ENCODE results near the gene PAX5. TPM values are rescaled to one million over a fixed set of nuclear protein-coding genes. Genes with fewer than 3 reads are reported as not detected.

Gene PAX5
- total and polyA plus RNA-seq, 2 experiments from 2014 or later: not detected

DNA sequence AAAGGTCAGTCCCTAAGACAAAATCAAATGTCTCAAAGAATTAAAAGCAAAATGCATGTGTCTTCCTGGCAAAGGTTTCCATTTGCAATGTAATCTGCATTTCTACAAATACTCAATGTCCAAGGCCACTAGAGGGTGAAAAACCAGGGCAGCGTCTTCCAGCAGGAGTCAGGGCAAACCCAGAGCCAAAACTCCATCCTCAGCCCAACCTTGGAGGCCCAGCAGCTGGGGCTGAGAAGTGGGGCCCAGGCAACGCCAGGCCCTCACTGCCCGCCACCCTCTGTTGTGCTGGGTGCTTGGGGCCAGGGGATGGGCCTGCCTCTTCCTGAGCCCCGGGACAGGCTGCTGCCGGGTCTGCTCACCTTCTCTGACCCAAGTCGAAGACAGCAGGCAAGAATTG lies 200.1 kb downstream of the PAX5 start:
- H3K27me3 ChIP-seq (replicated peaks; ENCODE audit: insufficient read depth): peaks cover 25% of the 10 kb centered on the region; the same call in 1 of the 2 replicates
- H3K9me3 ChIP-seq (ENCODE audit: low read depth): no peaks in the 10 kb centered on the region
- WGBS, 2 experiments (ENCODE audit: low coverage in 1 of 2, low lambda C conversion rate in 2 of 2, missing lambda C conversion rate in 2 of 2): 60 to 61% methylated on average over 6 of the region's 6 CpGs
- DNase-seq: no peak
- H3K79me2 ChIP-seq (ENCODE audit: insufficient read depth): no peaks in the 10 kb centered on the region
- no peaks in the 10 kb centered on the region for H4K20me1 ChIP-seq (ENCODE audit: insufficient read depth)
- no peak overlapping the region for H3K4me3 ChIP-seq
- no peak overlapping the region for H3K9ac ChIP-seq
- H3K4me2 ChIP-seq (ENCODE audit: unreplicated experiment): no peak overlapping the region
- no peaks in the 10 kb centered on the region for H3K4me1 ChIP-seq (ENCODE audit: insufficient read depth)
- H2AFZ ChIP-seq: no peak overlapping the region
- H3F3A ChIP-seq (ENCODE audit: insufficient read depth): no peaks in the 10 kb centered on the region
- H3K27ac ChIP-seq: no peak overlapping the region
- TF ChIP-seq EZH2phosphoT487 (IDR thresholded peaks at IDR 0.05; ENCODE audit: insufficient read depth, low read depth): no peak
- TF ChIP-seq EZH2 (IDR thresholded peaks at IDR 0.05; ENCODE audit: insufficient read depth, poor library complexity, severe bottlenecking): no peak
- no peaks in the 10 kb centered on the region for H3K9me2 ChIP-seq (ENCODE audit: insufficient read depth)
- no peaks in the 10 kb centered on the region for H3K36me3 ChIP-seq (ENCODE audit: low read depth)
- in situ Hi-C loops (cut with MboI): no loop called here

DNA sequence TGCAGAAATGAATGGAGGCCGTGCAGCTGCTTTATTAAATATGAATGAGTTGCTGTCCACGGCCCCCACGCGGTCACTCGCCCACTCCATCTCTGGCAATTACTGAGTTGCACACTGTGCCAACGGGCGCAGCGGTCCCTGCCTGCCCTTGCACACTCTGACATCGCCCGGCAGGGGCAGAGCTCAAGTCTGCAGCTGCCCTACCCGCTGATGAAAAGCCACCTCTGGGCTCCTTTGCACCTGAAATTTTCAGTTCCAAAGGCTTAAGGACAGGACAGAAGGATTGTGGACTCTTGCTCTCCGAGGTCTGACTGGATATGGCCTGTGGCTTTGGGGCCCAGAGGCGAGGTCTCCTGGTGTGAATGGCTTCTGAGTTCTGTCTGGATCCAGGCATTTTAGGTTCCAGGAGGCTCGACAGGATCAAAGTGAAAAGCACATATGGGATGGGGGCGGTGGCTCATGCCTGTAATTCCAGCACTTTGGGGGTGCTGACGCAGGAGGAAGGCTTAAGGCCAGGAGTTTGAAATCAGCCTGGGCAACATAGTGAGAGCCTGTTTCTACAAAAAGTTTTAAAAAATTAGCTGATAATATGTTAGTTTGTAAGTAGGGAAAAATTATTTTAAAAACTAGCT lies 201.8 kb downstream of the PAX5 start:
- Histone ChIP-seq H3K79me2 (ENCODE audit: insufficient read depth) (no peaks in the 10 kb centered on the region), H3K9me3 (ENCODE audit: low read depth) (no peaks in the 10 kb centered on the region), H3K9ac (no peak overlapping the region), H3K4me2 (ENCODE audit: unreplicated experiment) (no peak overlapping the region), H2AFZ (no peak overlapping the region), H3F3A (ENCODE audit: insufficient read depth) (no peaks in the 10 kb centered on the region), H4K20me1 (ENCODE audit: insufficient read depth) (no peaks in the 10 kb centered on the region), H3K4me1 (ENCODE audit: insufficient read depth) (no peaks in the 10 kb centered on the region), H3K27me3 (replicated peaks; ENCODE audit: insufficient read depth) (peaks cover 27% of the 10 kb centered on the region; the same call in 1 of the 2 replicates), H3K4me3 (no peak overlapping the region), H3K9me2 (ENCODE audit: insufficient read depth) (no peaks in the 10 kb centered on the region), H3K36me3 (ENCODE audit: low read depth) (no peaks in the 10 kb centered on the region), H3K27ac (no peak overlapping the region)
- TF ChIP-seq EZH2 (IDR thresholded peaks at IDR 0.05; ENCODE audit: insufficient read depth, poor library complexity, severe bottlenecking) (no peak), EZH2phosphoT487 (IDR thresholded peaks at IDR 0.05; ENCODE audit: insufficient read depth, low read depth) (no peak)
- in situ Hi-C loops (cut with MboI): no loop called here
- no peak for DNase-seq
- WGBS, 2 experiments (ENCODE audit: low coverage in 1 of 2, low lambda C conversion rate in 2 of 2, missing lambda C conversion rate in 2 of 2): 46% methylated on average over 16 of the region's 16 CpGs

DNA sequence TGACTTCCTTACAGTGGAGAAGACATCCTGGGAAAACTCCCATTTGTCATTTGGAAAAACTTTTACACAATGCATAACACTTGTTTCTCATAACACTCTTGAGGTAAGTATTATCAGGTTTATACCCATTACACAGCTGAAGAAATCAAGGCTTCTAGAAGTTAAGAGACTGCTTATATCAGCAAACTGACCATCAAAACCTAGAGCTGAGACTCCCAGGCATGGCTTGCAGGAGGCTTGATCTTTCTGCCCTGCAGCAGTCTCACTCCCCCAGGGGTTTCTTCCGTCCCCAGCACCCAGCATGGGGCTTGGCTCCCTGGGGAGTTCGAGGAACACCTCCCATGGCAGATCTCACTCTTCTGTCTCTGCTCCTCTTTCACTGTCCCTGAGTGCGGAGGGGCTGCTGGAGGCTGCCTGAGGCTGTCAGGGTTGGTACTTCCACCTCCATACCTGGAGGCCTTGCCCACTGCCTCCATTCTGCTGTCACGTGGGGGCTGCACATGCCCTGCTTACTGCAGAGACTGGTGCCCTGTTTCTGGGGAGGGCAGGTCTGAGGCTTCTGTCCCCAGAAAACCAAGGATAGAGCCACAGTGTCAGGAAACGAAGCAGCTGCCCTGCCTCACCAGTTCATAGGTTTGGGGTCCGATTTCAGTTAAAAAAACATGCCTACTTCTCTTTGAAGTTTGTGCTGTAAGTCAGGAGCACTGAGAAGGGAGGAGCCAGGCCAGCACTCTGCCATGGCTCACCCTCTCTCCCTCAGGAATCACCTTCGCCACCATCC lies 202.5 kb downstream of the PAX5 start:
- H2AFZ ChIP-seq: no peak overlapping the region
- H3K4me2 ChIP-seq (ENCODE audit: unreplicated experiment): no peak overlapping the region
- no peaks in the 10 kb centered on the region for H3K36me3 ChIP-seq (ENCODE audit: low read depth)
- TF ChIP-seq EZH2phosphoT487 (IDR thresholded peaks at IDR 0.05; ENCODE audit: insufficient read depth, low read depth): no peak
- TF ChIP-seq EZH2 (IDR thresholded peaks at IDR 0.05; ENCODE audit: insufficient read depth, poor library complexity, severe bottlenecking): no peak
- no peaks in the 10 kb centered on the region for H3F3A ChIP-seq (ENCODE audit: insufficient read depth)
- no peak overlapping the region for H3K4me3 ChIP-seq
- no peaks in the 10 kb centered on the region for H3K4me1 ChIP-seq (ENCODE audit: insufficient read depth)
- 26 to 32% methylated on average over 7 of the region's 7 CpGs for WGBS, 2 experiments (ENCODE audit: low coverage in 1 of 2, low lambda C conversion rate in 2 of 2, missing lambda C conversion rate in 2 of 2)
- no peak overlapping the region for H3K27ac ChIP-seq
- no peaks in the 10 kb centered on the region for H3K9me3 ChIP-seq (ENCODE audit: low read depth)
- no peak for DNase-seq
- no peaks in the 10 kb centered on the region for H3K79me2 ChIP-seq (ENCODE audit: insufficient read depth)
- in situ Hi-C loops (cut with MboI): no loop called here
- H3K9me2 ChIP-seq (ENCODE audit: insufficient read depth): no peaks in the 10 kb centered on the region
- H4K20me1 ChIP-seq (ENCODE audit: insufficient read depth): no peaks in the 10 kb centered on the region
- H3K27me3 ChIP-seq (replicated peaks; ENCODE audit: insufficient read depth): peaks cover 28% of the 10 kb centered on the region; the same call in 1 of the 2 replicates
- no peak overlapping the region for H3K9ac ChIP-seq

DNA sequence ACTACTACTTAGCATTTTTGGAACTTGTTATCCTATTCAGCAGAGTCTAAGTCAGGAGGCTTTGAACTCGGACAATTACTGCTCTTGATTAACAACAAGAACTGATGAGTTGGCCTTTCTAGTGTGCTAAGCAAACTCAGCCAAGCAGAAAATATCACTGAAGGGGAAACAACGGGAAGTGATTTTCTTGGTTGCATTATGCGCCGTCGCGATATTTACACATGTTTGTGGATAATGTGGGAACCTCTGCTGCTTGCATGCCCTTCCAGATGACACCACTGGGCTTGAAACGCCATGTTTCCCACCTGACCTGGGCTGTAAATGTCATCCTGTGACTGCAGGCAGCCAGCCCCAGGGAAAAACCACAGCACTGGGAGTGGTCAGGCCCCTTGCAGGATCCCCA lies 205.5 kb downstream of the PAX5 start:
- TF ChIP-seq EZH2 (IDR thresholded peaks at IDR 0.05; ENCODE audit: insufficient read depth, poor library complexity, severe bottlenecking) (no peak), EZH2phosphoT487 (IDR thresholded peaks at IDR 0.05; ENCODE audit: insufficient read depth, low read depth) (no peak)
- Histone ChIP-seq H3K9ac (no peak overlapping the region), H3K4me2 (ENCODE audit: unreplicated experiment) (no peak overlapping the region), H3K9me3 (ENCODE audit: low read depth) (no peaks in the 10 kb centered on the region), H3K79me2 (ENCODE audit: insufficient read depth) (no peaks in the 10 kb centered on the region), H4K20me1 (ENCODE audit: insufficient read depth) (no peaks in the 10 kb centered on the region), H3K27ac (no peak overlapping the region), H3K36me3 (ENCODE audit: low read depth) (no peaks in the 10 kb centered on the region), H3K4me3 (no peak overlapping the region), H3F3A (ENCODE audit: insufficient read depth) (no peaks in the 10 kb centered on the region), H3K4me1 (ENCODE audit: insufficient read depth) (no peaks in the 10 kb centered on the region), H3K27me3 (replicated peaks; ENCODE audit: insufficient read depth) (peaks cover 35% of the 10 kb centered on the region), H2AFZ (no peak overlapping the region), H3K9me2 (ENCODE audit: insufficient read depth) (no peaks in the 10 kb centered on the region)
- WGBS, 2 experiments (ENCODE audit: low coverage in 1 of 2, low lambda C conversion rate in 2 of 2, missing lambda C conversion rate in 2 of 2): 43 to 53% methylated on average over 7 of the region's 7 CpGs
- in situ Hi-C loops (cut with MboI): loop anchor here (5.0 kb wide), 1 partner anchor 51 kb away; no protein-coding TSS in a partner anchor
- no peak for DNase-seq
